Measurements from ENCODE around the gene PLBD2.

Gene PLBD2

GRCh38 chr12:113396200-113396599 lies 37.8 kb downstream of the PLBD2 start:
- no peak for TF ChIP-seq REST (IDR thresholded peaks at IDR 0.05; ENCODE audit: insufficient read depth in 1 of 2, low read depth in 2 of 2, low read length in 2 of 2)
- no peak for TF ChIP-seq FOXP2 (optimal IDR thresholded peaks at IDR 0.05; ENCODE audit: borderline replicate concordance, extremely low read depth, extremely low read length, insufficient read depth)
- no peak for TF ChIP-seq POLR2AphosphoS5 (IDR thresholded peaks at IDR 0.05; ENCODE audit: low read depth, low read length)
- no peak for TF ChIP-seq TAF1 (IDR thresholded peaks at IDR 0.05; ENCODE audit: borderline replicate concordance, insufficient read depth, low read length)
- TF ChIP-seq SIN3A (IDR thresholded peaks at IDR 0.05; ENCODE audit: borderline replicate concordance, insufficient read depth, low read length), result no peak

GRCh38 chr12:113396828-113397496 lies 38.6 kb downstream of the PLBD2 start:
- no peak for TF ChIP-seq TAF1 (IDR thresholded peaks at IDR 0.05; ENCODE audit: borderline replicate concordance, insufficient read depth, low read length)
- no peak for TF ChIP-seq POLR2AphosphoS5 (IDR thresholded peaks at IDR 0.05; ENCODE audit: low read depth, low read length)
- TF ChIP-seq REST (IDR thresholded peaks at IDR 0.05; ENCODE audit: insufficient read depth in 1 of 2, low read depth in 2 of 2, low read length in 2 of 2), result no peak
- no peak for TF ChIP-seq FOXP2 (optimal IDR thresholded peaks at IDR 0.05; ENCODE audit: borderline replicate concordance, extremely low read depth, extremely low read length, insufficient read depth)
- TF ChIP-seq SIN3A (IDR thresholded peaks at IDR 0.05; ENCODE audit: borderline replicate concordance, insufficient read depth, low read length), result no peak

GRCh38 chr12:113397497-113398197 lies 39.3 kb downstream of the PLBD2 start:
- TF ChIP-seq REST (IDR thresholded peaks at IDR 0.05; ENCODE audit: insufficient read depth in 1 of 2, low read depth in 2 of 2, low read length in 2 of 2) (no peak), FOXP2 (optimal IDR thresholded peaks at IDR 0.05; ENCODE audit: borderline replicate concordance, extremely low read depth, extremely low read length, insufficient read depth) (no peak), TAF1 (IDR thresholded peaks at IDR 0.05; ENCODE audit: borderline replicate concordance, insufficient read depth, low read length) (no peak), POLR2AphosphoS5 (IDR thresholded peaks at IDR 0.05; ENCODE audit: low read depth, low read length) (no peak), SIN3A (IDR thresholded peaks at IDR 0.05; ENCODE audit: borderline replicate concordance, insufficient read depth, low read length) (no peak)

GRCh38 chr12:113398346-113399290 lies 40.2 kb downstream of the PLBD2 start:
- no peak for TF ChIP-seq REST (IDR thresholded peaks at IDR 0.05; ENCODE audit: insufficient read depth in 1 of 2, low read depth in 2 of 2, low read length in 2 of 2)
- no peak for TF ChIP-seq SIN3A (IDR thresholded peaks at IDR 0.05; ENCODE audit: borderline replicate concordance, insufficient read depth, low read length)
- no peak for TF ChIP-seq TAF1 (IDR thresholded peaks at IDR 0.05; ENCODE audit: borderline replicate concordance, insufficient read depth, low read length)
- TF ChIP-seq FOXP2 (optimal IDR thresholded peaks at IDR 0.05; ENCODE audit: borderline replicate concordance, extremely low read depth, extremely low read length, insufficient read depth), result no peak
- TF ChIP-seq POLR2AphosphoS5 (IDR thresholded peaks at IDR 0.05; ENCODE audit: low read depth, low read length), result no peak
